ENCODE data around the gene SENP6. TPM values are rescaled to one million over a fixed set of nuclear protein-coding genes. Genes with fewer than 3 reads are reported as not detected.
"Not testable (repeated sequence)": the region's sequence is repeated elsewhere in the genome, so short reads cannot be mapped to it uniquely, and the experiment has no call there.

Gene SENP6
- total RNA-seq, 1 donor from 2014 or later, result 282 TPM

- no peak for DNase-seq (ENCODE audit: low spot score)
These were observed 41.5 kb downstream of the SENP6 start for GRCh38 chr6:75643173-75643572.

GRCh38 chr6:75656479-75656878 lies 54.8 kb downstream of the SENP6 start:
- DNase-seq (ENCODE audit: low spot score), result no peak

GRCh38 chr6:75657327-75657726 lies 55.6 kb downstream of the SENP6 start:
- no peak for DNase-seq (ENCODE audit: low spot score)

DNA sequence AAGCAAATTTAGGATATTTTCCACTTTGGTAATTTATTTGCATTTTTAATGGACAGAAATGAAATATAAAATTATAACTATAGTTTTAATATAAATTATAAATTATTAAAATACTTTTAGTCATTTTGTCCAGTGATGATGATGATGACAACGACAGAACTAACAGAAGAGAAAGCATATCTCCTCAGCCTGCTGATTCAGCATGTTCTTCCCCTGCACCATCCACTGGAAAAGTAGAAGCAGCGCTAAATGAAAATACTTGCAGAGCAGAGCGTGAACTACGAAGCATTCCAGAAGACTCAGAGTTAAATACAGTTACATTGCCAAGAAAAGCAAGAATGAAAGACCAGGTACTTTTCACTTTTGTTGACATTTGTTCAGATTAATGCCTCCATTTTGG lies 64.9 kb downstream of the SENP6 start:
- no peak for DNase-seq (ENCODE audit: low spot score)

DNA sequence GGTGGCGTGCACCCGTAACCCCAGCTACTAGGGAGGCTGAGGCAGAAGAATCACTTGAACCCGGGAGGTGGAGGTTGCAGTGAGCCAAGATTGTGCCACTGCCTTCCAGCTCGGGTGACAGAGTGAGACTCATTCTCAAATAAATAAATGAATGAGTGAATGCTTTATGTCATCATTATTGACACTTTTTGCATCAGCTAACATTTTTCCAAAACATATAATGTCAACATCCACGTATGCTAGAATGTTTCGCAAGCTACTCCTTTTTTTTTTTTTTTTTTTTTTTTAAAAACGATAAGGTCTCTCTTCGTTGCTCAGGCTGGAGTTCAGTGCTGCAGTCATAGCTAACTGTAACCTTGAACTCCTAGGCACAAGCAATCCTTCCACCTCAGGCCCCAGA lies 72.2 kb downstream of the SENP6 start:
- DNase-seq (ENCODE audit: low spot score), result no peak

- DNase-seq (ENCODE audit: low spot score), result no peak
These were observed 74.7 kb downstream of the SENP6 start for GRCh38 chr6:75676377-75676776.

GRCh38 chr6:75682548-75682947 lies 80.9 kb downstream of the SENP6 start:
- DNase-seq (ENCODE audit: low spot score), result not testable (repeated sequence)

DNA sequence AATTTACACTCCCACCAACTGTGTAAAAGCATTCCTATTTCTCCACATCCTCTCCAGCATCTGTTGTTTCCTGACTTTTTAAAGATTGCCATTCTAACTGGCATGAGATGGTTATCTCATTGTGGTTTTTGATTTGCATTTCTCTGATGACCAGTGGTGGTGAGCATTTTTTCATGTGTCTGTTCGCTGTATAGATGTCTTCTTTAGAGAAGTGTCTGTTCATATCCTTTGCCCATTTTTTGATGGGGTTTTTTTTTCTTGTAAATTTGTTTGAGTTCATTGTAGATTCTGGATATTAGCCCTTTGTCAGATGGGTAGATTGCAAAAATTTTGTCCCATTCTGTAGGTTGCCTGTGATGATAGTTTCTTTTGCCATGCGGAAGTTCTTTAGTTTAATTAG lies 81.3 kb downstream of the SENP6 start:
- DNase-seq (ENCODE audit: low spot score), result not testable (repeated sequence)

GRCh38 chr6:75687535-75687934 lies 85.9 kb downstream of the SENP6 start:
- DNase-seq (ENCODE audit: low spot score), result not testable (repeated sequence)

- not testable (repeated sequence) for DNase-seq (ENCODE audit: low spot score)
These were observed 86.3 kb downstream of the SENP6 start for GRCh38 chr6:75687937-75688336.

- no peak for DNase-seq (ENCODE audit: low spot score)
These were observed 87.9 kb downstream of the SENP6 start for GRCh38 chr6:75689576-75689975.

DNA sequence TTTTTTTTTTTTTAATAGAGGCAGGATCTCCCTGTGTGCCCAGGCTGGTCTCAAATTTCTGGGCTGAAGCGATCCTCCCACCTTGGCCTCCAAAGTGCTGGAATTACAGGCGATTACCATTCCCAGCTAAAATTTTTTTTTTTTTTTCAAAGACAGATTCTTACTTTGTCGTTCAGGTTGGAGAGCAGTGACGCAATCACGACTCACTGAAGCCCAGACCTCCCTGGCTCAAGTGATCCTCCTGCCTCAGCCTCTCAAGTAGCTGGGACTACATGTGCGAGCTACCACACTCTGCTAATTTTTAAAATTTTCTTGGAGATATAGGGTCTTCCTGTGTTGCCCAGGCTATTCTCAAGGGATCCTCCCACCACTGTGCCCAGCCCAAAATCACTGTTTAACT lies 89.3 kb downstream of the SENP6 start:
- DNase-seq (ENCODE audit: low spot score), result no peak

- no peak for DNase-seq (ENCODE audit: low spot score)
These were observed 91.9 kb downstream of the SENP6 start for GRCh38 chr6:75693534-75693933.

GRCh38 chr6:75694406-75694805 lies 92.7 kb downstream of the SENP6 start:
- no peak for DNase-seq (ENCODE audit: low spot score)

GRCh38 chr6:75708334-75708733 lies 106.7 kb downstream of the SENP6 start:
- not testable (repeated sequence) for DNase-seq (ENCODE audit: low spot score)

GRCh38 chr6:75711173-75711572 lies 109.5 kb downstream of the SENP6 start:
- DNase-seq (ENCODE audit: low spot score), result no peak

- DNase-seq (ENCODE audit: low spot score), result no peak
These were observed 117.5 kb downstream of the SENP6 start for GRCh38 chr6:75719133-75719532.

DNA sequence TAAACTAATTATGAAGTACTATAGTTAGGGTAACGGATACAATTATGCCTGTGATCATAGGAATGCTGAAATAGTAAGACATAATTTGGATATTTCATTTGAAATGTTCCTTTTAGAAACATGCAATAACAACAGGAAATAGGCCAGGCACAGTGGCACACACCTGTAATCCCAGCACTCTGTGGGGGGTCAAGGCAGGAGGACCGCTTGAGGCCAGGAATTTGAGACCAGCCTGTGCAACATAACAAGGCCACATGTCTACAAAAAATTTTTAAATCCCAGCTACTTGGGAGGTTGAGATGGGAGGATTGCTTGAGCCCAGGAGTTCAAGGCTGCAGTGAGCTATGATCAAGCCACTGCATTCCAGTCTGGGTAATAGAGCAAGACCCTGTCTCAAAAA lies 121.7 kb downstream of the SENP6 start:
- no peak for DNase-seq (ENCODE audit: low spot score)

DNA sequence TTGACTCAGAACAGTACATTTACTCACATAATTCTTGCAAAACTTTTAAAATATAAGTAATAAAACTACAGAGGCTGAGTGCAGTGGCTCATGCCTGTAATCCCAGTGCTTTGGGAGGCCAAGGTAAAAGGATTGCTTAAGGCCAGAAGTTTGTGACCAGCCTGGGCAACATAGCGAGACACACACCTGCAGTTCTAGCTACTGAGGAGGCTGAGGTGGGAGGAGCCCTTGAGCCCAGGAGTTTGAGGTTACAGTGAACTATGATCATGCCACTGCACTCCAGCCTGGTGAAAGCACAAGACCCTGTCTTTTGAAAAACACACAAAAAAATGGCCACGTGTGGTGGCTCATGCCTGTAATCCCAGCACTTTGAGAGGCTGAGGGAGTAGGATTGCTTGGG lies 125.5 kb downstream of the SENP6 start:
- no peak for DNase-seq (ENCODE audit: low spot score)

DNA sequence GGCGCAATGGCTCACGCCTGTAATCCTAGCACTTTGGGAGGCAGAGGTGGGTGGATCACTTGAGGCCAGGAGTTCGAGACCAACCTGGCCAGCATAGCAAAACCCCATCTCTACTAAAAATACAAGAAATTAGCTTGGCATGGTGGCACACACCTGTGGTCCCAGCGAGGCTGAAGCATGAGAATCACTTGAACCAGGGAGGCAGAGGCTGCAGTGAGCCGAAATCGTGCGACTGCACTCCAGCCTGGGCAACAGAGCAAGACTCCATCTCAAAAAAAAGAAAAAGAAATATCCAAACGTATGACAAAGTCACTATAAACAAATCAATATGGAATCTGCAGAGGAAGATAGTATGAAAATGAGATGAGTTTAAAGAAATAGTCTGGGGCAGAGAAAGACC lies 129.3 kb downstream of the SENP6 start:
- DNase-seq (ENCODE audit: low spot score), result not testable (repeated sequence)

- DNase-seq (ENCODE audit: low spot score), result no peak
These were observed 134.0 kb downstream of the SENP6 start for GRCh38 chr6:75735491-75736186.

GRCh38 chr6:75743971-75744370 lies 142.3 kb downstream of the SENP6 start:
- DNase-seq (ENCODE audit: low spot score), result no peak

GRCh38 chr6:75745404-75745803 lies 143.7 kb downstream of the SENP6 start:
- no peak for DNase-seq (ENCODE audit: low spot score)

DNA sequence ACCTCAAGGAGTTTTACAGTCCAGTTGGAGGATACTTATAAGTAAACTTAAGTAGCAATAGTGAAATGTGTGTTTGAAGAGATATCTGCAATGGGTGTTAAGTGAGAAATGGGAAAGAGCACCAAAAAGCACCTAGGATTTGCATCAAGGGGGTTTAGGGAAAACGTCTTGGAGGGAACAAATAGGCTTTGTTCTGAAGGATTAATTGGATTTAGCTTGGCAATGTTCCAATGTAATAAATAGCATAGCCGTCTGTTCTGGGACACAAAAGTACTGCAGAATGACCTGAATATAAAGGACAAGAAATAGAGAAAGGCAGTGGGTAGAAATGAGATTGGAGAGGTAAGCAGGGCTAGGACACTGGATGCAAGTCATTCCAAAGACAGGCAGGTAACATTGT lies 144.5 kb downstream of the SENP6 start:
- DNase-seq (ENCODE audit: low spot score), result no peak

Data from umbilical cord (tissue), 2 donors.